ENCODE measurements around the gene STAT5B.
"Not testable (repeated sequence)": the region's sequence is repeated elsewhere in the genome, so short reads cannot be mapped to it uniquely, and the experiment has no call there.

DNA sequence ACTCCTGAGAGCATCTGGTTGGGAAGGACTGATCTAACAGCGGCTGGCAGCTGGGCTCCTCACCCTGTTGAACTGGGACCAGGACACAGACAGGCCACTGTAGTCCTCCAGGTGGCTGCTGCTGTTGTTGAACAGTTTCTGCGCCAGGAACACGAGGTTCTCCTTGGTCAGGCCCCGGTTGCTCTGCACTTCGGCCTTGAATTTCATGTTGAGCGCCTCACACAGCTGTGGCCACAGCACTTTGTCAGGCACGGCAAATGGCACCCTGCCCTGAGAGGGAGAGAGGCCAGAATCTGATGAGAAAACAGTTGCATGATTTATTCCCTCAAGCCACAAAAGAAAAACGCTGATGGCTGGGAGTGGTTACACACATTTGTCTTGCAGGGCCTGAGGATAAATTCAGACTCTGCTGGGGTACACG is 64.3 kb downstream of the STAT5B start:
- TF ChIP-seq, protein P1, sequence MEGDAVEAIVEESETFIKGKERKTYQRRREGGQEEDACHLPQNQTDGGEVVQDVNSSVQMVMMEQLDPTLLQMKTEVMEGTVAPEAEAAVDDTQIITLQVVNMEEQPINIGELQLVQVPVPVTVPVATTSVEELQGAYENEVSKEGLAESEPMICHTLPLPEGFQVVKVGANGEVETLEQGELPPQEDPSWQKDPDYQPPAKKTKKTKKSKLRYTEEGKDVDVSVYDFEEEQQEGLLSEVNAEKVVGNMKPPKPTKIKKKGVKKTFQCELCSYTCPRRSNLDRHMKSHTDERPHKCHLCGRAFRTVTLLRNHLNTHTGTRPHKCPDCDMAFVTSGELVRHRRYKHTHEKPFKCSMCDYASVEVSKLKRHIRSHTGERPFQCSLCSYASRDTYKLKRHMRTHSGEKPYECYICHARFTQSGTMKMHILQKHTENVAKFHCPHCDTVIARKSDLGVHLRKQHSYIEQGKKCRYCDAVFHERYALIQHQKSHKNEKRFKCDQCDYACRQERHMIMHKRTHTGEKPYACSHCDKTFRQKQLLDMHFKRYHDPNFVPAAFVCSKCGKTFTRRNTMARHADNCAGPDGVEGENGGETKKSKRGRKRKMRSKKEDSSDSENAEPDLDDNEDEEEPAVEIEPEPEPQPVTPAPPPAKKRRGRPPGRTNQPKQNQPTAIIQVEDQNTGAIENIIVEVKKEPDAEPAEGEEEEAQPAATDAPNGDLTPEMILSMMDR (IDR thresholded peaks at IDR 0.05; ENCODE audit: insufficient read depth, low read depth, low read length) = not testable (repeated sequence)
- not testable (repeated sequence) for TF ChIP-seq EZH2 (IDR thresholded peaks at IDR 0.05; ENCODE audit: insufficient read depth, low read length)

Measured in astrocyte (in vitro differentiated cells and primary cell).